ENCODE results near the gene EDIL3. TPM values are rescaled to one million over a fixed set of nuclear protein-coding genes. Genes with fewer than 3 reads are reported as not detected.
A peak's percentile ranks its signal among the peaks of the same experiment; 100 is the strongest.

EDIL3 gene
- total and polyA plus RNA-seq, 2 of the 8 experiments (the other 6 are each of a cell fraction or from before 2014, with no cell fraction given) = 14.7 to 47.2 TPM

GRCh38 chr5:83927140-83927733 is 457.4 kb downstream of the EDIL3 start:
- FAIRE-seq = peak; percentile 90
- no peaks in the 10 kb centered on the region for H3K79me1 ChIP-seq (ENCODE audit: low read depth, low read length)
- H3K4me1 ChIP-seq (replicated peaks in 1 of 4; ENCODE audit: control insufficient read depth in 3 of 4, insufficient read depth in 4 of 4, low read length in 3 of 4) = no peaks in the 10 kb centered on the region
- no peaks in the 10 kb centered on the region for H3K23me2 ChIP-seq (ENCODE audit: low read depth, low read length)
- DNase-seq (ENCODE audit: low read depth in 1 of 2, low spot score in 2 of 2) = peak; percentile 79 to 98
- H2BK20ac ChIP-seq (ENCODE audit: low read length) = no peak overlapping the region
- no peak overlapping the region for H2BK12ac ChIP-seq (ENCODE audit: low read depth, low read length)
- WGBS, 2 experiments (ENCODE audit: extremely low coverage in 1 of 2, insufficient coverage in 1 of 2, insufficient read length in 1 of 2, insufficient replicate concordance in 2 of 2, low coverage in 1 of 2, low lambda C conversion rate in 2 of 2, missing lambda C conversion rate in 1 of 2) = 7% methylated on average over 4 of the region's 4 CpGs; no CpG with 5 or more reads in 1 of the 2 experiments
- H4K5ac ChIP-seq (ENCODE audit: insufficient read length, low read depth, low read length) = no peak overlapping the region
- H3K79me2 ChIP-seq (ENCODE audit: control insufficient read depth in 1 of 2, insufficient read depth in 2 of 2, low read length in 2 of 2) = no peaks in the 10 kb centered on the region
- H3K27me3 ChIP-seq (replicated peaks in 1 of 4; ENCODE audit: control insufficient read depth in 3 of 4, extremely low read depth in 1 of 4, insufficient read depth in 3 of 4, low read length in 3 of 4) = no peaks in the 10 kb centered on the region
- H2BK120ac ChIP-seq (replicated peaks; ENCODE audit: low read depth, low read length) = no peak overlapping the region
- H3K9me3 ChIP-seq (ENCODE audit: insufficient read depth in 2 of 2, low read depth in 1 of 2, low read length in 1 of 2) = peaks cover 0 to 2% of the 10 kb centered on the region in 2 experiments; a peak in 1 of 4 replicates
- H4K20me1 ChIP-seq (replicated peaks in 1 of 2; ENCODE audit: control insufficient read depth in 1 of 2, insufficient read depth in 2 of 2, low read length in 2 of 2) = no peaks in the 10 kb centered on the region
- no peak overlapping the region for H2BK15ac ChIP-seq (ENCODE audit: low read length)
- H4K8ac ChIP-seq (ENCODE audit: extremely low read depth, insufficient read depth, low read length) = no peak overlapping the region
- no peak overlapping the region for H3K9ac ChIP-seq (replicated peaks in 1 of 4; ENCODE audit: extremely low read depth in 1 of 4, low read depth in 3 of 4, low read length in 3 of 4)
- H3K27ac ChIP-seq (ENCODE audit: low read depth, low read length) = no peak overlapping the region
- no peak overlapping the region for H2BK5ac ChIP-seq (ENCODE audit: low read depth, low read length)
- no peak overlapping the region for H3K4me3 ChIP-seq (ENCODE audit: extremely low read depth in 1 of 4, insufficient read depth in 2 of 4, low read depth in 3 of 4, low read length in 4 of 4)
- no peak overlapping the region for H2AFZ ChIP-seq (ENCODE audit: low read length)
- no peak overlapping the region for H3K56ac ChIP-seq (replicated peaks; ENCODE audit: insufficient read length, low read depth, low read length)
- no peaks in the 10 kb centered on the region for H3K36me3 ChIP-seq (ENCODE audit: control insufficient read depth in 2 of 4, insufficient read depth in 4 of 4, low read length in 3 of 4)
- H3K4ac ChIP-seq (replicated peaks; ENCODE audit: insufficient read length, low read depth, low read length) = no peak overlapping the region
- H3K23ac ChIP-seq (ENCODE audit: insufficient read length) = no peak overlapping the region
- H3K4me2 ChIP-seq (ENCODE audit: insufficient read depth in 1 of 2, low read depth in 2 of 2, low read length in 2 of 2) = no peak overlapping the region
- H3K18ac ChIP-seq (ENCODE audit: extremely low read depth, low read length) = no peak overlapping the region
- no peak overlapping the region for H4K91ac ChIP-seq (replicated peaks; ENCODE audit: insufficient read length, low read length)
- H2AK5ac ChIP-seq (ENCODE audit: low read depth, low read length) = no peak overlapping the region
- ChIA-PET POLR2A (ENCODE audit: partially characterized antibody) (no interaction called here), CTCF (ENCODE audit: partially characterized antibody) (interaction anchor here (0.7 to 6.1 kb wide), 42 partner anchors 8 to 1155 kb away, joined by 3 to 74 read pairs (median 4); partner anchors contain the start of genes EDIL3 and HAPLN1)
- H3K14ac ChIP-seq (ENCODE audit: insufficient read length) = no peak overlapping the region
- no peak for TF ChIP-seq NANOG (IDR thresholded peaks at IDR 0.05; ENCODE audit: insufficient read depth, low read depth, low read length, poor library complexity, severe bottlenecking)
- TF ChIP-seq BACH1 (IDR thresholded peaks at IDR 0.05; ENCODE audit: low read length) = no peak
- no peak for TF ChIP-seq SP4 (IDR thresholded peaks at IDR 0.05; ENCODE audit: low read length)
- no peak for TF ChIP-seq BCL11A (IDR thresholded peaks at IDR 0.05; ENCODE audit: low read depth in 2 of 2, low read length in 2 of 2)
- 0 out of 4 replicates have a peak, but pooled peaks of 1 of the 2 experiments have one; percentile 36 for TF ChIP-seq HDAC2 (IDR thresholded peaks at IDR 0.05; ENCODE audit: borderline replicate concordance in 1 of 2, low read depth in 2 of 2, low read length in 2 of 2)
- TF ChIP-seq MAX (IDR thresholded peaks at IDR 0.05) = no peak
- TF ChIP-seq FOSL1 (IDR thresholded peaks at IDR 0.05; ENCODE audit: insufficient read depth, low read depth, low read length) = no peak
- TF ChIP-seq KDM5A (IDR thresholded peaks at IDR 0.05; ENCODE audit: low read length) = no peak
- TF ChIP-seq SIN3A (conservative IDR thresholded peaks at IDR 0.05 in 1 of 2, IDR thresholded peaks at IDR 0.05 in 1 of 2; ENCODE audit: low read depth in 1 of 2, low read length in 2 of 2) = no peak
- TF ChIP-seq EZH2 (IDR thresholded peaks at IDR 0.05; ENCODE audit: low read depth, low read length, severe bottlenecking) = no peak
- TF ChIP-seq POLR2AphosphoS5 (IDR thresholded peaks at IDR 0.05; ENCODE audit: low read depth, low read length) = no peak
- no peak for TF ChIP-seq CHD1 (IDR thresholded peaks at IDR 0.05; ENCODE audit: low read depth, low read length)
- TF ChIP-seq CBX5 (IDR thresholded peaks at IDR 0.05; ENCODE audit: low read depth, low read length) = no peak

All from H1 (cell line).